Liver (tissue), 9 donors: ENCODE results near the gene FAM124A. TPM values are rescaled to one million over a fixed set of nuclear protein-coding genes. Genes with fewer than 3 reads are reported as not detected.

Experiments
- DNase-seq: peaks from one replicate; pipeline ENCODE4 v3.0.0-alpha.2; 2017; ENCODE audit warnings: low spot score
- H3K27ac ChIP-seq, 2 donors: one replicate each; pipeline ENCODE4 v1.7.0; 2013; ENCODE audit warnings: inconsistent platforms in 2 of 2, low read length in 2 of 2, control low read depth in 1 of 2, low read depth in 1 of 2, mild to moderate bottlenecking in 1 of 2
- H3K27me3 ChIP-seq, 4 donors: one replicate each; pipeline versions ENCODE4 v1.6.1 to v1.7.0; 2013; ENCODE audit warnings: low read length in 3 of 4, inconsistent platforms in 1 of 4, mild to moderate bottlenecking in 1 of 4, moderate library complexity in 1 of 4; ENCODE audit not compliant: control insufficient read depth in 4 of 4, insufficient read depth in 4 of 4
- H3K36me3 ChIP-seq, 4 donors: one replicate each; pipeline versions ENCODE4 v1.6.1 to v1.7.0; 2013; ENCODE audit warnings: low read length in 3 of 4, mild to moderate bottlenecking in 3 of 4, low read depth in 1 of 4, moderate library complexity in 1 of 4; ENCODE audit not compliant: control insufficient read depth in 4 of 4, insufficient read depth in 3 of 4
- H3K4me1 ChIP-seq, 4 donors: one replicate each; pipeline versions ENCODE4 v1.6.1 to v1.7.0; 2013; ENCODE audit warnings: low read length in 3 of 4, mild to moderate bottlenecking in 3 of 4, moderate library complexity in 1 of 4; ENCODE audit not compliant: control insufficient read depth in 4 of 4, insufficient read depth in 4 of 4
- H3K4me3 ChIP-seq, 3 donors: one replicate each; pipeline versions ENCODE4 v1.6.1 to v1.7.0; 2013; ENCODE audit warnings: low read length in 3 of 3, control low read depth in 1 of 3, low read depth in 1 of 3, mild to moderate bottlenecking in 1 of 3
- H3K9ac ChIP-seq, 2 donors: one replicate each; pipeline ENCODE4 v1.7.0; 2013; ENCODE audit warnings: low read length in 2 of 2, mild to moderate bottlenecking in 2 of 2, moderate library complexity in 2 of 2, control low read depth in 1 of 2, low read depth in 1 of 2
- H3K9me3 ChIP-seq, 4 donors: one replicate each; pipeline versions ENCODE4 v1.6.1 to v1.7.0; 2013; ENCODE audit warnings: low read length in 3 of 4; ENCODE audit not compliant: control insufficient read depth in 4 of 4
- ATF3 ChIP-seq: IDR thresholded peaks from 2 replicates; pipeline ENCODE4 v1.6.1; 2016; ENCODE audit warnings: antibody characterized with exemption
- CTCF ChIP-seq: fragments of 150-350 bp; IDR thresholded peaks from 2 replicates; pipeline ENCODE4 v1.5.1; 2017; ENCODE audit warnings: improper control_type of control experiment, low read depth, low read length; ENCODE audit not compliant: missing input control
- EGR1 ChIP-seq, 2 donors: IDR thresholded peaks; 2 replicates each; pipeline ENCODE4 v1.6.1; 2016 to 2018; ENCODE audit warnings: antibody characterized with exemption in 2 of 2, low read depth in 2 of 2
- FOXA1 ChIP-seq: IDR thresholded peaks from 2 replicates; pipeline ENCODE4 v1.6.1; 2016; ENCODE audit warnings: antibody characterized with exemption
- FOXA2 ChIP-seq: IDR thresholded peaks from 2 replicates; pipeline ENCODE4 v1.6.1; 2016; ENCODE audit warnings: antibody characterized with exemption
- GABPA ChIP-seq, 2 donors: IDR thresholded peaks in 1 of 2; conservative IDR thresholded peaks in 1 of 2; 2 replicates each; pipeline ENCODE4 v1.6.1; 2016; ENCODE audit warnings: antibody characterized with exemption in 2 of 2, mild to moderate bottlenecking in 1 of 2, moderate library complexity in 1 of 2
- HNF4A ChIP-seq, 2 donors: conservative IDR thresholded peaks; 2 replicates each; pipeline ENCODE4 v1.6.1; 2016; ENCODE audit warnings: antibody characterized with exemption in 2 of 2, mild to moderate bottlenecking in 2 of 2
- HNF4G ChIP-seq: IDR thresholded peaks from 2 replicates; pipeline ENCODE4 v1.6.1; 2016; ENCODE audit warnings: antibody characterized with exemption
- JUND ChIP-seq, 2 donors: IDR thresholded peaks; 2 replicates each; pipeline ENCODE4 v1.6.1; 2016; ENCODE audit warnings: antibody characterized with exemption in 2 of 2
- MAX ChIP-seq: IDR thresholded peaks from 2 replicates; pipeline ENCODE4 v1.6.1; 2016; ENCODE audit warnings: antibody characterized with exemption
- NR2F2 ChIP-seq: IDR thresholded peaks from 2 replicates; pipeline ENCODE4 v1.6.1; 2016; ENCODE audit warnings: antibody characterized with exemption
- RAD21 ChIP-seq, 2 donors: IDR thresholded peaks; 2 replicates each; pipeline ENCODE4 v1.6.1; 2016; ENCODE audit warnings: antibody characterized with exemption in 2 of 2, mild to moderate bottlenecking in 2 of 2
- REST ChIP-seq: IDR thresholded peaks from 2 replicates; pipeline ENCODE4 v1.6.1; 2016; ENCODE audit warnings: antibody characterized with exemption, mild to moderate bottlenecking
- RXRA ChIP-seq, 2 donors: IDR thresholded peaks; 2 replicates each; pipeline ENCODE4 v1.6.1; 2017 to 2018; ENCODE audit warnings: antibody characterized with exemption in 2 of 2, mild to moderate bottlenecking in 1 of 2
- SP1 ChIP-seq: IDR thresholded peaks from 2 replicates; pipeline ENCODE4 v1.6.1; 2018; ENCODE audit warnings: antibody characterized with exemption, mild to moderate bottlenecking
- TAF1 ChIP-seq: conservative IDR thresholded peaks from 2 replicates; pipeline ENCODE4 v1.6.1; 2016; ENCODE audit warnings: antibody characterized with exemption, mild to moderate bottlenecking
- YY1 ChIP-seq: IDR thresholded peaks from 2 replicates; pipeline ENCODE4 v1.6.1; 2016; ENCODE audit warnings: antibody characterized with exemption, mild to moderate bottlenecking
- ZBTB33 ChIP-seq: IDR thresholded peaks from 2 replicates; pipeline ENCODE4 v1.6.1; 2016; ENCODE audit warnings: antibody characterized with exemption
- WGBS: extraction: QIAGEN DNeasy Blood & Tissue Kit; methylation state at CpG from one replicate; pipeline ENCODE4 v1.1.7; 2013; 5-methylcytosine and 5-hydroxymethylcytosine counted together
- polyA plus RNA-seq, 2 donors: library from polyadenylated mRNA; stranded (reverse) in 1 of 2; unstranded in 1 of 2; fragments of 200-250 nt in 1 of 2; fragments of >200 nt in 1 of 2; fragmentation: Nextera tagmentation in 1 of 2; extraction: Ambion mirVana in 1 of 2; gene quantifications; one replicate each; pipeline versions ENCODE4 v1.2.1 to v1.2.3, GENCODE V29; 2013 to 2015
- total RNA-seq, 2 donors: library from RNA; depleted of rRNA; stranded (reverse); fragments of >200 nt; gene quantifications; one replicate each; pipeline ENCODE4 v1.2.3, GENCODE V29; 2014
- donor health status: healthy.
- donor health status: healthy.
- donor health status: healthy.
- donor health status: healthy.
- donor health status: healthy.

The FAM124A gene
- total and polyA plus RNA-seq, 4 donors, result 0.33 to 0.92 (median 0.46) TPM

GRCh38 chr13:51235756-51236490 lies 13.7 kb downstream of the FAM124A start:
- 62% methylated on average over 4 of the region's 4 CpGs for WGBS
- H3K27me3 ChIP-seq, result peaks cover 0 to 5% (median 0%) of the 10 kb centered on the region in 4 donors
- peak overlapping the region in 1 of 2 donors; percentile 34 for H3K27ac ChIP-seq
- H3K9me3 ChIP-seq, result no peaks in the 10 kb centered on the region
- H3K9ac ChIP-seq, result no peak overlapping the region
- no peaks in the 10 kb centered on the region for H3K4me1 ChIP-seq
- TF ChIP-seq MAX (no peak), GABPA (IDR thresholded peaks at IDR 0.05 in 1 of 2, conservative IDR thresholded peaks at IDR 0.05 in 1 of 2) (no peak), RXRA (IDR thresholded peaks at IDR 0.05) (no peak), YY1 (no peak), HNF4A (conservative IDR thresholded peaks at IDR 0.05) (no peak), HNF4G (no peak), TAF1 (no peak), FOXA2 (no peak), ATF3 (no peak), CTCF (no peak), FOXA1 (no peak), REST (no peak), JUND (IDR thresholded peaks at IDR 0.05) (no peak)
- DNase-seq, result no peak
- no peak overlapping the region for H3K4me3 ChIP-seq
- no peaks in the 10 kb centered on the region for H3K36me3 ChIP-seq

GRCh38 chr13:51236491-51236792 lies 14.2 kb downstream of the FAM124A start:
- H3K27me3 ChIP-seq, result peaks cover 0 to under 1% (median 0%) of the 10 kb centered on the region in 4 donors
- no peak for DNase-seq
- no peak overlapping the region for H3K27ac ChIP-seq
- H3K9ac ChIP-seq, result no peak overlapping the region
- H3K4me3 ChIP-seq, result no peak overlapping the region
- WGBS, result 94% methylated on average over 1 of the region's 1 CpG
- no peaks in the 10 kb centered on the region for H3K9me3 ChIP-seq
- no peaks in the 10 kb centered on the region for H3K4me1 ChIP-seq
- H3K36me3 ChIP-seq, result no peaks in the 10 kb centered on the region
- TF ChIP-seq MAX (no peak), HNF4G (no peak), CTCF (no peak), GABPA (IDR thresholded peaks at IDR 0.05 in 1 of 2, conservative IDR thresholded peaks at IDR 0.05 in 1 of 2) (no peak), SP1 (no peak), EGR1 (IDR thresholded peaks at IDR 0.05; ENCODE audit: low read depth in 2 of 2) (no peak), JUND (IDR thresholded peaks at IDR 0.05) (no peak), ZBTB33 (no peak), FOXA2 (no peak), TAF1 (no peak), HNF4A (conservative IDR thresholded peaks at IDR 0.05) (no peak), NR2F2 (no peak), RAD21 (IDR thresholded peaks at IDR 0.05) (no peak), ATF3 (no peak), RXRA (IDR thresholded peaks at IDR 0.05) (no peak), YY1 (no peak)
